Measurements from ENCODE around the gene ARRDC4. TPM values are rescaled to one million over a fixed set of nuclear protein-coding genes. Genes with fewer than 3 reads are reported as not detected.

Gene ARRDC4
- total RNA-seq, 1 donor from 2014 or later = 5.5 TPM

GRCh38 chr15:98018761-98019351, 58.4 kb downstream of the ARRDC4 start:
- H3K4me1 Mint-ChIP-seq (ENCODE audit: low read depth) = no peaks in the 10 kb centered on the region
- peaks cover 3% of the 10 kb centered on the region for H3K27me3 Mint-ChIP-seq (ENCODE audit: low read depth)
- no peak overlapping the region for H3K27ac Mint-ChIP-seq (ENCODE audit: unreplicated experiment)
- no peak for DNase-seq (ENCODE audit: low spot score)
- no peak for TF ChIP-seq CTCF (IDR thresholded peaks at IDR 0.05)
- H3K36me3 Mint-ChIP-seq (ENCODE audit: low read depth) = no peaks in the 10 kb centered on the region
- no peak overlapping the region for H3K4me3 Mint-ChIP-seq (ENCODE audit: unreplicated experiment)
- no peaks in the 10 kb centered on the region for H3K9me3 Mint-ChIP-seq (ENCODE audit: low read depth)
